Measurements from ENCODE around the gene REC8.
"Not testable (repeated sequence)": the region's sequence is repeated elsewhere in the genome, so short reads cannot be mapped to it uniquely, and the experiment has no call there.

REC8 gene

GRCh38 chr14:24185026-24185425 is 13.1 kb downstream of the REC8 start:
- DNase-seq, result no peak

- DNase-seq, result no peak
These were observed 13.9 kb downstream of the REC8 start for GRCh38 chr14:24185741-24186140.

DNA sequence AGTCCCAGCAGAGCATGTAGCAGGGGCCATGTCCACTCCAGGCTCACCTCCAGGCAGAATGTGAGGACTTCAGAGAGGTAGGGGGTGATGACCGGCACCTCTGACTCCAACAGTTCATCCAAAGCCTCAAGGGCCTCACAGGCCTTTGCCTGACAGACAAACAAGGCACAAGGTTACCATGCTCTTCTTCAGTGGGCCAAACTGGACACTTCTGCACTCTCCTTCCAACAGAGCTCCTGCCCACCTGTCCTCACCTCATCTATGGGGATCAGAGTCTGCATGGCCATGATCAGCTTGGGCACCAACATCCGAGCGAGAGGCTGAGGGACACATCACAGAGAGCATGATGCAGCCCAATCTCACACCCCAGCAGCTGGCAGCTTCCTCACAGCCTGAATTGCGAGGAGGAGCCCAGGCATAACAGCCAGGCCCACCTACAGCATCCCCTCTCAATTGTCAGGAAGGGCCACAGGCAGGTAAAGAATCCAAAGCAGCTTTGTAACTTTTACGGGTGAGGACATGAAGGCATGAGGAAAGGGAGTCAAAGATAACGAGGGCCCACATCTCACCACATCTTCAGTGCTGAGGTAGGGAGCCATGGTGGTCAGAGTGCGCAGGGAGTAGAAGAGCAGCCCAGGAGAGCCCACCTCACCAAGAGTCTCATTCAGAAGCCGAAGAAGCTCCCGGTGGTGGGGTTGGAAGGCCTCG is 15.1 kb downstream of the REC8 start:
- no peak for DNase-seq

DNA sequence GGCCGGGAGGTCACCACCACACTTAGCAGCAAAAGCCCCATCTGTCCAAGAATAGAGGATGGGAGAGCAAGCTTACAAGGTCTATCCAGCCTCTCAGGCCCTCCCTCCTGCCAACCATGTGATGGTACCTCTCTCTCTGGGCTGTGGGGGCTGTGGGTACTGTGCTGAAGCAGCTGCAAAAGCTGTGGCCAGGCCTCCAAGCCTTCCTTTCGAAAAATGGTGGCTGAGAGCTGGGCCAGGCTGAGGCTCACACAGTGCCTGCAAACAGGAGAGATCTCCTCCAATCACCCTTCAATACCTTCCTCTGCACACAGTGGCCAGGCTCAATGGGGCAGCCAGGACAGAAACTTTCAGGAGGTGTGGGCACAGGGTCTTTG is 15.6 kb downstream of the REC8 start:
- DNase-seq, result no peak

DNA sequence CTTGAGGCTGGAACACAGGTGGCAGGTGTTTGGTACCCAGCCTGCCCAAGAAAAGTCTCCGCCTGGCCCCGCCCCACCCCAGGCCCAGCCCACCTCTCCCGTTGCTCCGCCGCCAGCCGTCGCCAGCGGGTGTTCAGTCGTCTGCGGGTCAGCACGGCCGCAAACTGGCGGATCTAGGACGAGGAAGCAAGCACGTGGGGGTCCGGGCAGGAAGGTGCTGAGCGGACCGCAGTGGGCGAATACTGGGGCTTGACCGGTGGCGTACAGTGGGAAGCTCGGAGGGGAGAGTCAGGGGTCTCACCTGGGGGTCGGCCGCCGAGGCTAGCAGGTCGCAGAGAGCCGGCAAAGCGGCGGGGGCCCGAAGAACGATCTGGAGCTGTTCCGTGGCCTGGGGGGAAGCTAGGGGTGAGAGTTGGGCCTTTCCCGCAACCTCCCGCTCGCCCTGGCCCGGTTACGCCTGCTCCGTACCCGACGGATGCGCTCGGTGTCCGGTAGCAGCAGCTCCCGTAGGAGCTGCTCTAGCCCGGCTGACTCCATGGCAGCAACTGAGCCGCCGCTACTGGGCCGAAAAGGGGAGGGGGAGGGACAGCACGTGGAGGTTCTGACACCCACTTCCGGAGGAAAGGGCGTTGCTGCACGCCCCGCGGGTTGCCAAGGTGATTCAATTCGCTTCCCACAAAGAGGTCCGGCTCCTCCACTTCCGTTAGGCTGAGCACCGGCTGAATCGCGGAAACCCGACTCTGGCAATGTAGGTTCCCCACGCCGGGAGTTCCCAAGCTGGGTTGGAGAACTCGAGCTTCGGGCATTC is 16.6 kb downstream of the REC8 start, which contains the start of gene IPO4:
TSS of gene IPO4 (minus strand) at position 566 of the 808 bp plus-strand sequence. CDS start at position 537, 29 bp downstream.
- peak; percentile 76 for DNase-seq

DNA sequence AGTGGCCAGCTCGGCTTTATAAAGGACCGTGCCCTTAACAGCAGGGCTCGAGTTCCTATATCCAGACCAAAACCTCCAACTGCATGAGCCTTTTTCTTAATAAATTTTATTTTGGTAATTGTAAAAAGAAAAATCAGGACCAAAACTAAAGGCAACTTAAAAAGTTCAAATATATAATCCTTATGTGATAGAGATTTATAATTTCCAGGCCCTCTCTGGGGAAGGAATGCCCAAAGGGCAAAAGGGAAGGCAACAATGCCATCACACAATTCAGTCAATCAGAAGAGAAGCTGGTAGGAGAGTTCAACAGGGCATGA is 17.1 kb downstream of the REC8 start:
- no peak for DNase-seq

DNA sequence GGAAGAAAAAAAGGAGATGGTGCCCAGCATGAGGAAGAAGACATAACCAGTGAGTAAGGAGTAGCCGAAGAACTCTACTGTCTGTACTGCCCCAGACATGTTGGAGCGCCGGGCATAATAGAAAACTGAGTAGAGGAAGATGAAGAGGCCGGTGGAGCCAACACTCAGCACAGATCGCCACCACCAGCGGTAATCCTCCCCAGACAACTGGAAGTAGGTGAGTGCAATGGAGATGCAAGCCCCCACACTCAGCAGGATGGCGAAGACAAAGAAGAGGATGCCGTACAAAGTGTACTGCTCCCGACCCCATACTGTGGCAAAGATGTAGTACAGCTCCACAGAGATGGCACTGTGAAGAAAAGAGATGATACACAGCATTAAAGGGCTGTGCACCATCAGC is 17.6 kb downstream of the REC8 start:
- no peak for DNase-seq

GRCh38 chr14:24190416-24190815 is 18.5 kb downstream of the REC8 start:
- DNase-seq, result no peak

- no peak for DNase-seq
These were observed 21.1 kb downstream of the REC8 start for GRCh38 chr14:24192933-24193332.

- DNase-seq, result no peak
These were observed 22.4 kb downstream of the REC8 start for GRCh38 chr14:24194186-24194872.

GRCh38 chr14:24194873-24195185 is 22.9 kb downstream of the REC8 start:
- DNase-seq, result no peak

- no peak for DNase-seq
These were observed 23.5 kb downstream of the REC8 start, which contains the start of gene TM9SF1 for GRCh38 chr14:24195186-24196070. Gene TM9SF1 (minus strand): TSS chr14:24195441. CDS start chr14:24195019, 422 bp downstream.

- DNase-seq, result no peak
These were observed 24.5 kb downstream of the REC8 start for GRCh38 chr14:24196071-24197055.

GRCh38 chr14:24197056-24197450 is 25.2 kb downstream of the REC8 start:
- DNase-seq, result no peak

DNA sequence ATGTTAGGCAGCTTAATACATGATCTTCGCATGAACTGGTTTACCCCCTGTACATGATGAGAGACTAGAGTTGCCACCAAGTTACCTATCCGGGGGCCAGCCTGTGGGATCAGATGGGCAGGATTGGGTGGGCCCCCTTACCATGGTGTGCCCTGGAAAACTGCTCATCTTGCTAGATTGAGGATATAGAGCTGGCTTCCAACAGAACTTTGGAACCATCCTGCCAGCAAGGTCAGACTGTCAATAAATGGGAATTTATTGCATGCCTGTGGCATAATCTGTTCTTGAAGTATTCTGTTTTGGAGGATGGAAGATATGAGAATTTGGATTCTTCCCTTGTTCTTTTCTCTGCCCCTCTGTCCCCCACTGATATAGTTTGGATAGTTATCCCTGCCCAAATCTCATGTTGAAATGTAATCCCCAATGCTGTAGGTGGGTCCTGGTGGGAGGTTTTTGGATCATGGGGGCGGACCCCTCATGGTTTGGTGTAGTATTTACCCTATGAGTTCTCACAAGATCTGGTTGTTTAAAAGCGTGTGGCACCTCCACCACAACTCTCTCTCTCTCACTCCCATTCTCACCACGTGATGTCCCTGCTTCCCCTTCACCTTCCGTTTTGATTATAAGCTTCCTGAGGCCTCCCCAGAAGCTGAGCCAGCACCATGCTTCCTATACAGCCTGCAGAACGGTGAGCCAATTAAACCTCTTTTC is 27.1 kb downstream of the REC8 start:
- no peak for DNase-seq

GRCh38 chr14:24202538-24202937 is 30.7 kb downstream of the REC8 start:
- DNase-seq, result not testable (repeated sequence)

GRCh38 chr14:24203249-24203886 is 31.5 kb downstream of the REC8 start:
- not testable (repeated sequence) for DNase-seq

DNA sequence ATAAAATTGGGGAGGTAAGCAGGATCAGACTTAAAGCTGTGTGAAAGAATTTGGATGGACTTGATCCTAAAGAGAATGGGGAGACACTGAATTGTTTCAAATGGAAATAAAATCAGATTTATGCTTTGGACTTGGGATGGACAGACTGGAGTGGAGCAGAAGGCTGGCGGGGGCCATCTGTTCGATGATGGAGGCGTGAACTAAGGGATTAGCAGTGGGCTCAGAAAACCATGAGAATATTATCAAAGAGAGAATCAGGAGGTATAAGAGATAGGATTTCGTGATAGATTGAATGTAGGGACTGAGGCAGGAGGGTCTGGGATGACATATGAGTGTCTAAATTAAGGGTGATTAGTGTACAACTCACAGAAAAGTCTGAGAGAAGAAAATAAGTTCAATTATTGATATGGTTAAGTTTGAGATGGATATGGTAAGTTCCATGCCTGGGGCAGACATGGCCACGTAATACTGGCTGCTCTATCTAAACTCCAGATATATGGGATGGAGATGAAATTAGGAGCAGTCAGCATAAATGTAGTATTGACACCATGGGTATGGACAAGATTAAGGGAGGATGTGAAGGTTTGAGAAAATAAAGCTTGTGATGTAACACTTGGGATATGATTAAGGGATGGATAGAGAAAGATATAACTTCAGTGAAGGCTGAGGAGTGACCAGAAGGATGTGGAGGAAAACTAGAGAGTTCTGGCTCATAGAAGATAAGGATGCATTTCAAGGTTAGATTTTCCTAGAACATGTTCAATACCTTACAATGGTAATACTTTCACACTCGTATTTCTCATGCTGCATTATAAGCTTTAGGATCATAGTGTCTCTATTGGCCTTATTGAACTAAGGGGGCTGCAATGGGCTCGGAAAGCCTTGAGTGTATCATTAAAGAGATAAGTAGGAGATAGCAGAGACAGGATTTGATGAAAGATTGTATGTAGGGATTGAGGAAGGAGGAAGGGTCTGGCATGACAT is 32.6 kb downstream of the REC8 start:
- DNase-seq, result no peak
